ENCODE measurements around the gene BBC3.
"Not testable (repeated sequence)": the region's sequence is repeated elsewhere in the genome, so short reads cannot be mapped to it uniquely, and the experiment has no call there.

The BBC3 gene

DNA sequence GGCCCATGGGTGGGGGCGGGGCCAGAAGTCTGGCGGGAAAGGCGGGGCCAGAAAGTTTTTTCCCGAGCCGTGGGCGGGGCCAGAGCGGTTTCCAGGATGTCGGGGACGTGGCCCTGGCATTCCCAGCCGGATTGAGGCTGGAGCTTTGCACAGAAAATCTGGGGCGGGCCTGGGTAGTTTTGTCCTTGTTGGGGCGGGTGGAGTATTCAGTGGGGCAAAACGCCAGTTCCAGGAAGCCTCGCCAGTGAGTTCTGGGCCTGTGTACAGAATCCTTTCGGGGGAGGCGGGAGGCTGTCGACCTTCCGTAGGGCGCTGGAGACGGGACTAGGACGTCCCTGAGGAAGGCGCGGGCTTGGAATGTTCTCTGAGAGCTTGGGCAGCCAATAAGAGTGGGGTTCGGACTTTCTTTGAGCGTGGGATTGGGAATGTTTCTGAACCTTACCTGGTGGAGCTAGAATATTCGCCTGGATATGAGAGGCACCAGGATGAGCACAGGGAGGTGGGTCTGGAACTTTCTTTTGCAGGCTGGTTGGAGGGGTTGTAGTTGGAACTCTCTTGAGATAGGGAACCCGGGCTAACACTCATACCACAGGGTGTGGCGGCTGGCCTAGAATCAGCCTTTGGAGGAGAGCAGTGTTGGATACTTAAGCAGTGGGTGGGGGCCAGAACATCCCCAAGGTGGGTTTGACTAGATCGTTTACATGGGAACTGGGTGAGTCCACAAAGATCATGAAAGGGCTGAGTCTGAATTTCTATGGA is 26.6 kb upstream of the BBC3 start:
- DNase-seq, result no peak

DNA sequence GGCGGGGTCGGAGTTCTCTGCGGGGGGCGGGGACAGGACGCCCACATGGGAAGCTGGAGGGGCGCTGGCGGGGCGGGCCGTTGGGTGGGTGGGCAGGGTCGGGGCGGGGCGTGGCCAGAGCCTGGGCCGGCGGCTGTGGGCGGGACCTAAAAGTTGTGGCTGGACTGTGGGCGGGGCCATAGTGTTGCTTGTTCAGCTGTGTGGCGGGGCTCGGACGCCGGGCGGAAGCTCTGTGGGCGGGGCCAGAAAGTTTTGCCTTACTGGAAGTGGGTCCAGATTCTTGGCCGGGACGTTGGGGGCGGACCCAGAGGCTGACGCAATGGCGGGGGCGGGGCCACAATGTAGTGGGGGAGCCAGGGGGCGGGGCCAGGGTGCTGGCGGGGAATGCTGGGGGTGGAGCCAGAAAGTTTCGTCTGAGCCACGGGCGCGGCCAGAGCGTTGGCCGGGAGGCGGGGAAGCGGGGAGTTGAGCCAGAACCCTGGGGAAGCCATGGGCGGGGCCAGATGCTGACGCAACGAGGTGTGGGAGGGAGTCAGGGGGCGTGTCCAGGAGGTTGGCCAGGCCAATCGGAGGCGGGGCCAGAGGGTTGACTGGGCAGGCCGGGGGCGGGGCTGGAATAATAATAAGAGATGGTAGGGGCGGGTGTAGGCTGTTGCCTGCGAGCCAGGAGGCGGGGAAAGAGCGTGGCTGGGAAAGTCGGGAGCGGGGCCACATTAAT is 25.9 kb upstream of the BBC3 start:
- DNase-seq, result peak; percentile 99 to 100

DNA sequence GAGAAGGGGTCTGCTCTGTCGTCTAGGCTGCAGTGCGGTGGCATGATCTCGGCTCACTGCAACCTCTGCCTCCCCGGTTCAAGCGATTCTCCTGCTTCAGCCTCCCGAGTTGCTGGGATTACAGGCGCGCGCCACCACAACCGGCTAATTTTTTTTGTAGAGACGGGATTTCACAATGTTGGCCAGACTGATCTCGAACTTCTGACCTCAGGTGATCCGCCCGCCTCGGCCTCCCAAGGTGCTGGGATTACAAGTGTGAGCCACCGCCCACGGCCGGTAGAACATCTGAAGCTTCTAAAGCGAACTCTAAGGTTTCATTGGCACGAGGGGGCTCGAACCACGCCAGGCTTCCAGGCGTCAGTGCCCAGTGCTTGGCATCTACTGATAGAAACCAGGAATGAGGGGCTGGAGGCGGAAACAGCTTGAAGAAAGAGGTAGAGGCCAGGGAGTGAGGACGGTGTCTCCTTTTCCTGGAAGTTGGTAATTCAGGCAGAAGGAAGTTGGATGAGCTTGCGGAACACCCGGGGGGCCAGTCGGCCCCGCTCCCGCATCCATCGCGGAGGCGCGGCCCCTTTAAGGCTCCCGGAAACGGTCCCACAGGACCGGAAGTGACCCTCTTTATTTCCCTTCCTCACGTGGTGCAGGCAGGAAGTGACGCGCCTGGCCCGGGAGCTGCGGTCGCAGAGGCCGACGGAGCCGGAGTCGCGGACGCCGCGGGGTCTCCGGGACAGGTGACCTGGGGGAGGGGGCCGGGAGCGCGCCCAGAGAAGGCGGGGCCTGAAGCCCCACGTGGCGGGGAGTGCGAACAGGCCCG is 25.1 kb upstream of the BBC3 start, which contains the start of gene CCDC9:
TSS of gene CCDC9 (plus strand) at position 647 of the 814 bp plus-strand sequence. CDS start 1,876 bp downstream, outside the sequence.
- peak; percentile 98 to 100 for DNase-seq

DNA sequence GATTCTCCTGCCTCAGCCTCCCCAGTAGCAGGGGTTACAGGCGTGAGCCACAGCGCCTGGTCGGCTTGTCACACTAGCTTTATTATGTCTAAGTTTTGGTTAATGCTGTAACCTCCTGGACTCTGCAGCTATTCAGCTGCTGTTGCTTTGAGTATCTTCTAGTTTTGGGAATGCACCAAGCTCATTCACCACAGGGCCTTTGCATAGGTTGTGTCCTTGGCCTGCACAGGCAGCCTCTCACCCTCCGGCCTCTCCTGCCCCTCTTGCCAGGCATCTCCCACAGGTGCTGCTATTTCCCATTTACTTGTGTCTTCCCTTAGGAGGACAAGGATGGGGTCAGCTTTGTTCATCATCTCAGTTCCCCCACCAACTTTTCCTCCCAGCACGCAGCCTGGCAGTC is 23.0 kb upstream of the BBC3 start:
- DNase-seq, result no peak

DNA sequence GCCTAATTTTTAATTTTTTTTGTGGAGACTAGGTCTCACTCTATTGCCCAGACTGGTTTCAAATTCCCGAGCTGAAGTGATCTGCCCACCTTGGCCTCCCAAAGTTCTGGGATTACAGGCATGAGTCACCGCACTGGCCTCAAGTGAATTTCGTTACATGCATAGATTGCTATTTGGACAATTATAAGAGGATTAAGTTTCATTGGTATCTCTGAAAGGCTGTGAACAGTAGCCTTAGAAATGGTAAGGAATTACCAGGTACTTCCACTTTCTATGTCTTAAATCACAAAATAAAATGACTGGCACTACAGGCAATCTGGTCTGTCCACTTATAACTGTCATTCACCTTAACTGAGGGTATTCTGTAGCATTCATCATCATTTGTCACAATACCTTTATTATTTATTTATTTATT is 22.5 kb upstream of the BBC3 start:
- no peak for DNase-seq

DNA sequence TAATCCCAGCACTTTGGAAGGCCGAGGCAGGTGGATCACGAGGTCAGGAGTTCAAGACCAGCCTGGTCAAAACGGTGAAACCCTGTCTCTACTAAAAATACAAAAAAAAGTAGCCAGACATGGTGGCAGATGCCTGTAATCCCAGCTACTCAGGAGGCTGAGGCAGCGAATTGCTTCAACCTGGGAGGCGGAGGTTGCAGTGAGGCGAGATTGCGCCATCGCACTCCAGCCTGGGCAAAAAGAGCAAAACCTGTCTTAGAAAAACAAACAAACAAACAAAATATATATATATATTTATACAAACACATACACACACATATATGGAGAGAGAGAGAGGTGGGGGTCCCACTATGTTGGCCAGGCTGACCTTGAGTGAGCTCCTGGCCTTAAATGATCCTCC is 22.0 kb upstream of the BBC3 start:
- not testable (repeated sequence) for DNase-seq

DNA sequence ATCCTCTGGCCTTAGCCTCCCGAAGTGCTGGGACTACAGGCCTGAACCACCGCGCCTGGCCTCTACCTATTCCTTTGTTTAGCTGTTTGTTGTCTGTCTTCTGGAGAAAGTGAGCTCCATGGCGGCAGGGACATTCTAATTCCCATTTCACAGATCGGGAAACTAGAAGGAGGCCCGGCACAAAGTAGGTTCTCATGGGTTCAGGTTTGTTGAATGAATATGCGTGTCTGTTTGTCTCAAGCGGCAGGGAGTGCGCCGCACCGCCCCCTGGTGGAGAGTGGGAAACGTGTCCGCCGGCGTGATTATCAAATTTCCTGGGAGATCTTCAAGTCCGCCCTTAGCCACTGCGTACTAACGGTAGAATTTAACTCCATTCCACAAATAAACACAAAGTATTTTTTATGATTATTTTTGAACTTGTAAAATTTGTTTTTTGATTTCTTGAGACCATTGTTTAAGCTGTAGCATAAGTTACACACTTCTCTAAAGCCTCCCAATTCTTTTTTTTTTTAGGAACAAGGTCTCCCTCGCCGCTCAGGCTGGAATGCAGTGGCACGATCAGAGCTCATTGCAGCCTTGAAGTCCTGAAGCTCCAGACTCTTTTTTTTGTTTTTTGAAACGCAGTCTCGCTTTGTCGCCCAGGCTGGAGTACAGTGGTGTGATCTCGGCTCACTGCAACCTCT is 16.4 kb upstream of the BBC3 start:
- peak; percentile 58 to 83 for DNase-seq

DNA sequence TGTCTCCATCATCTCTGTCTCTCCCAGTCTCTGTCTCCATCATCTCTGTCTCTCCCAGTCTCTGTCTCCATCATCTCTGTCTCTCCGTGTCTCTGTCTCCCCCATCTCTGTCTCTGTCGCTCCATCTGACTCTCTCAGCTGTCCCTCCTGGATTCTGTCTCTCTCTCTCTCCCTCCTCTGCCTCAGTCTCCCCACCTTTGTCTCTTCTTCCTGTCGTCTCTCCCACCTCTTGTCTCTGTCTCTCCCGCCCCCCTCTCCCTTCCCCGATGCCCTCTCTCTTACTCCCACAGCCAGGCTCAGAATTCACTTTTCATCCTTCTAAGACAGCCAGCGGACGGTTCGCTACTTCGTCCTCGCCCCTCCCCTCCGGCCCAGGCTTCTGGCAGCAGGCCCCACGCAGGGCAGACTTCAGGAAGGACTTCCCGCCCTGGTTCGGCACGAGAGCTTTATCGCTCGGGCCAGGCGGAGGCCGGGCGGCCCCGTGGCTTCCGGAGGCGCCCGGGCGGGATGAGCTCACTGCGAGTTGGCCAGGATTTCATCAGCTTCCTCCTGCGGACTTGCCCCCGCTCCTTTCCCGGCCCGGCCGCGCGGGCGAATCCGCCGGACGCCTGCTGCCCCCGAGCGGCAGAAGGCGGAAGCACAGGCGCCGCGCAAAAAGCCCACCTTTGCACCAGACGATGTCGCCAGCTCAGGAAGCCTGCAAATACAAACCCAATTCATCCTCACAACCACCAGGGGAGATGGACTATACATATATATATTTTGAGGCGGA is 13.0 kb upstream of the BBC3 start:
- DNase-seq, result peak; percentile 76 to 93

DNA sequence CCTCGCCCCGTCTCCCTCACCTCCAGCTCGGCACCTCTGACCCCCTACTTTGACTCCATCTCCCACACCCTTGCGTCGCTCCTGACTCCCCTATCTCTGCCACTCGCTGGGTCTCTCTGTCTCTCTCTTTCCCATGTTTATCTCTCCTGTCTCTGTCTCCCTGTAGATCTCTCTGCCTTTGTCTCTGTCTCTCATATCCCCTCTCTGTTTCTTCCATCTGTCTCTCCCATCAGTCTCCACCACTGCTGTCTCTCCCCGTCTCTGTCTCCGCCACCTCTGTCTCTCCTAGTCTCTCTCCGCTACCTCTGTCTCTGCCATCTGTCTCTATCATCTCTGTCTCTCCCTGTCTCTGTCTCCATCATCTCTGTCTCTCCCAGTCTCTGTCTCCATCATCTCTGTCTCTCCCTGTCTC is 12.4 kb upstream of the BBC3 start:
- no peak for DNase-seq

DNA sequence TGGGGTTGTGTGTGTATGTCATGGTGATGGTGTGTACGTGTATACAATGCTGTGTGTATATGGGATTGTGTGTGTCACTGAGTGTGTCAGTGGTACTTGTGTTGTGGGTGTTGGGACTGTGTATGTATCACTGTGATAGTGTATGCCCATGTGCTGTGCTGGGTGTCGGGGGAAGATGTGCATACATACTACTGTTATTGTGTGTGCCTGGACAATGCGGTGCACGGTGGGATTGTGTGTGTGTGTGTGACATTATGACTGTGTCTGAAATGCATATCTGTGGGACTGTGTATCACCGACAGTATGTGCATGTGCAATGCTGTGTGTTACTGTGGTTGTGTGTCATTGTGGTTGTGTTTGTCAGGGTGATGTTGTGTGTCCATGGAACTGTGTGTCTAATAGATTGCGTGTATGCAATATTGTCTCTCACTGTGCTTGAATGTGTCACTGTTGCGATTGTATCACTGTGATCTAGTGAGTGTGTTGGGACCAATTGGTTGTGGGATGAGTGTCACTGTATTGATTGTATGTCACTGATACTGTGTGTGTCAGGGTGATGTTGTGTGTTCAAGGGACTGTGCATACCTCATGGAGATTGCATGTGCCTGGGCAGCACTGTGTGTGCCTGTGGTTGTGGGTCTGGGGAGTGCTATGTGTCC is 11.0 kb upstream of the BBC3 start:
- DNase-seq, result no peak

DNA sequence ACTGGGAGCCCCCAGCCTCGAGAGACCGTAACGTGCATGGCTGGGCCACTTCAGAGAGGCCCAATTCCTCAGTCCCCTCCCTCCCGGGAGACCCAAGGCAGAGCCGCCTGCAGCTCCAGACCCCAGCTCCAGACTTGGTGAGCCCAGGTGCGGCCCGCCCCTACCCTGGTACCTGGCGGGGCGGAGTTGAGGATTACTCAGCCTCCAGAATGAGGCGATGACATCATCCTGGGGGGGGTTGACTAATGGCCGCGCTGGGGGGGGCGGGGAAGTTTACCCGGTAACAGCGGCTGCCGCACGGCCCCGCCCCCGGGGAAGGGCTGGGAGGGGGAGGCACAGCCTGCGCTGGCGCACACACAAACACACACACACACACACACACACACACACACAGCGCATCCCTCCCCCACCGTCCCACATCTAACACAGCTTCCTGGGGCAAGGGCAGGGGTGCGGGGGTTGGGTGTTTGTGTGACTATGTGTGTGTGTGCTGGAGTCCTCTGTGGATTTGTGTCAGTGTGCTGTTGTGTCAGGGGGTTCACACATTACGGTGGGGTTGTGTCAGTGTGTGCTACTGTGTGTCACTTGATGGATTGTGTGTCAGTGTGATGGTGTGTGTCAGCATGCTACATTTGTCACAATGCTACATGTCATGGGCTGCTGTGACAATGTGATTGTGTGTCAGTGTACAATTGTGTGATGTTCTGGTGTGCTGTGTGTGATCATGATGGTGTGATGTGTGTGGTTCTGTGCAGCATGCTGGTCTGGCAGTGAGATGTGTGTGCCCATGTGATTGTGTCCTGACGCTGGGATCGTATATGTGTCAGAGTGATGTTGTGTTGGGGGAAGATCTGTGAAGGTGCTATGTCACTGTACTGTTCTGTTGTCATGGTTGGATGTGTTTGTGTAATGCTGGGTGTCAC is 10.3 kb upstream of the BBC3 start:
- DNase-seq, result peak; percentile 61 to 72

DNA sequence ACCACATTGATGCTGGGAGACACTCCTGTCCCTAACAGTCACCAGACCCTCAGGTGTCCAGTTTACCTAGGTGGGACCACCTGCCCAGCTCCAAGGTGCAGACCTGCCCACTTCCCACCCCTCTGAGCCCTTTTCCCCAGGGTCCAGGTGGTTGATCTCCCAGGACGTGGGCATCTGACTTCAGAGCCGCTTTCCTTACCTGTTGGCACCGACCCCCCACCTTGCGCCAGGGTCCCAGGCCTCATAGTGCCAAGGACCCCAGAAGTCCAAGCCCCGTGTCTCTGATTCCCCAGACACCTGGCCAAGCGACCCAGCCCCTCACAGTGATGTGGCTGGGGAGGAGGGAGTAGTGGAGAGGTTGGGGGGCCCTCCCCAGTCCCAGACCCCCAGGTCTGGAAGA is 9.6 kb upstream of the BBC3 start:
- DNase-seq, result no peak

DNA sequence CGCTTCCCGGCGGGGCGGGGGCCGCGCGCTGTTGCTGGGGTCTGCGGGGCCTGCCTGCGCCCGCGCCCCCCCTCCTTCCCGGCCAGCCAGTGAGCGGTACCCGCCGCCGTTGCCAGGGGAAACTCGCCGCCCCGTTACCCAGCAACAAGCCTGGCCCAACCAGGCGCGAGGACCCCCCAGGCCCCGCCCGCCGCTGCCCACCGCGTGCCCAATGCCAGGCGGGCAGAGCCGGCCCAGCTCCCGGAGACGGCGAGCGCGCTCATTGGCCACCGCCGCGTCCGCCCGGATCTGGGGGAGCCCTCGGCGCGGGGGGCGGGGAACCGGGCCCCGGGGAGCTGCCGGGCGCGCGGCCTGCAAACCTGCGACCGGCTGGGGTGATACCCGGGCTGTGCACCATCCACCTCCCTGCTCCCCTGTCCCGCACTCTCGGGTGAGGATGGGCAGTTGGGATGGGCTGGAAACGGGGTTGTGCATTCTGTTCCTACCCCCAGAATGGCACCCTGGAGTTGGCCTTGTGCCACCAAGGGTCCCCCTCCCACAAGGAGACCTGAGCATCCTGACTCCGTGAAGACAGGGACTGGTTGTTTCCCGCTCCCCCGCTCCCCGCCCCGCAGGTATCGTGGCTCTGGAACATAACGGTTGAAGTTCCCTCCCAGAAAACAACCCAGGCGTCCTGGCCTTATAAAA is 8.8 kb upstream of the BBC3 start:
- peak; percentile 62 to 77 for DNase-seq

DNA sequence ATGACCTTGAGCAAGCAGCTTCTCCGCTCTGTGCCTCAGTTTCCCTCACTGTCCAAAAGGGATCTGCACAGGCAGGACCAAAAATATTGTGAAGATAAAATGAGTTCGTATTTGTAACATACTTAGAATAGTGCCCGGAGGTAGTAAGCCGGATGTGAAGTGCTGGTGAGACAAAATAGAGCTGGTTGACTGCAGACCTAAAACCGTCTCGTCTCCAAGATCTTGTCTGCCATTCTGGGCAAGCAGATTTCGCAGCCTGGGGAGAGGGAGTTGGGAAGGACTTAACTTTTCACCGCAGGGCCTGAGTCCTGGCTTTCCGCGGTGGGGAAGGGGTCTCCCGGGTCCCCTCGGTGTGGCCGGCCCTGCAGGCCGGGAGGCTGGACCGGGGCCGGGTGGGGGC is 8.2 kb upstream of the BBC3 start:
- DNase-seq, result no peak

DNA sequence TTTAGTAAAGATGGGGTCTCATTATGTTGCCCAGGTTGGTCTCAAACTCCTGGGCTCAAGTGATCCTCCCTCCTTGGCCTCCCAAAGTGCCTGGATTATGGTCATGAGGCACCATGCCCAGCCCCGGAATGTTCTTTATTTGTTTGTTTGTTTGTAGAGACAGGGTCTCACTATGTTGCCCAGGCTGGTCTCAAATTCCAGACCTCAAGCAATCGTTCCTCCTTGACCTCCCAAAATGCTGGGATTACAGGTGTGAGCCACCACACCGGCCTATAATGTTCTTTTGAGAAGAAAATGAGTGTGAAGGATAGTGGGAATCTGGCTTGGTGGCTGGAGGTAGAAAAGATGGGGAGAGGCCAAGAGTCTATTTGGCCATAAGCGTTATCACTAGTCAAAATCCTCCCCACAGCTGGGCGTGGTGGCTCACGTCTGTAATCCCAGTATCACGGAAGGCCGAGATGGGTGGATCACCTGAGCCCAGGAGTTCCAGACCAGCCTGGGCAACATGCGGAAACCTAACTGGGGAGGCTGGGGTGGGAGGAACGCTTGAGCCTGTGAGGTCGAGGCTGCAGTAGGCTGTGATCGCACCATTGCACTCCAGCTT is 5.2 kb upstream of the BBC3 start:
- no peak for DNase-seq

DNA sequence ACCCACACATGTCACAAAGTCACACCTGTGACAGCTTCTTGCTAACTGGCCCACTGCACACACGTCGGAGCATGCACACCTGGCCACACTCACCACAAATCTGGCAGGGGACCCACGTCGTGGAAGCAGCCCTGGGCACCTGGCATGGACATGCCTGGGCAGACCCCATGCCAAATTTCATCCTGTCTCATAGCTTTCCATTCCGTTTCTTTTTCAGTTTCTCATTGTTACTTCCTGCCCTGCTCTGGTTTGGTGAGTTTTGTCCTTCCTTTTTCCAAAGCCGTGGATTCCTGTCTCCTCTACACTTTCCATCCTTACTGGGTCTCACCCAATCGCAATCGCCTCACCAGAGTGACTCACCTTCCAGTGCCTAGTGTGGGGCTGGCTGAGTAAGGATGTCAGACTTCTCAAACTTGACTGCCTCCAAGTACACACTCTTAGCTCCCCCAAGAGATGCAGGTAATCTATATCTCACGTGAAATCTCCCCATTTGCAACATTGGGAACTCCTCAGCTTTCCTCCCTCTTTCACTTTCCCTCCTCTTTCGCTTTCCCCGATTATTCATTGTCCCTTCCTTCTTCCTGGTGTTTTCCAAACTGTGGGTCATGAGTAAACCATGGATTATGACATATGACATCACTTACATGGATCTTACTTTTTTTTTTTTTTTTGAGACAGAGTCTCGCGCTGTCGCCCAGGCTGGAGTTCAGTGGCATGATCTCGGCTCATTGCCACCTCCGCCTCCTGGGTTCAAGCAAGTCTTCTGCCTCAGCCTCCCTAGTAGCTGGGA is 1.6 kb upstream of the BBC3 start:
- DNase-seq, result no peak

DNA sequence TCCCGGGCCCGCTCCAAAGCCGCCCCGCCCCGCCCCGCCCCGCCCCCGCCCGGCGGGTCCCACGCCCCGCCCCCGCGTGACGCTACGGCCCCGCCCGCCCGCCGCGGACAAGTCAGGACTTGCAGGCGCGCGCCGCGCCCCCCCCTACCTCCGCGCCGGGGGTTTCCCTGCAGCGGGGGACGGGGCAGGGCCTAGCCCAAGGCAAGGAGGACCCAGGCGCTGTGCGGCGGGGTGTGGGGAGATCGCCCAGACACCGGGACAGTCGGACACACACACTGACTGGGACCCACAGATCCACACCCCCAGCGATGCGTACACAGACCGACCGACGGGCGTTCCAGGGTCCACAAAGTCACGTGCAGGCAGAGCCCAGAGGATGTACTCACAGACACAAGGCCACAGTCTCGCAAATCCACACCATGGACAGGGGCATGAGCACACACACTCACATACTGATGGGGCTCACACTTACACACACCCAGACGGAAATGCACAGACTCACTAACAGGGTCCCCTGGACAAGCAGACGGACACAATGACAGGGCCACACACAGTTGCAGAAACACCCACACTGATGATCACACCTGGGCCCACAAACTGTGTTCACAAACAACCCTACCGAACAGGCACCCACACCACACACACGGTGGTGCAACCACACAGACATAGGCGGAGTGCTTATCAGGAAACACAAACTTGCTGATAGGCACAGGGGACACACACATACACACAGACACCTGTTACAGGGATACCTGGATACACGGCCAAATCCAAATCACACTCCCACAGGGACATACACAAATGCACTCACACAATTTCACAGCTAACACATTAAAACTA is 436 bp upstream of the BBC3 start:
- DNase-seq, result peak; percentile 41 to 88

All from NCI-H446 (cell line).